GM18499 (cell line): ENCODE results near the gene PIAS1.
"Not testable (repeated sequence)": the region's sequence is repeated elsewhere in the genome, so short reads cannot be mapped to it uniquely, and the experiment has no call there.

Experiments used
- ATAC-seq: cut with Tn5 transposase; IDR thresholded peaks from one replicate; pipeline ENCODE4 v1.9.1; 2021; ENCODE audit warnings: moderate number of reproducible peaks; ENCODE audit not compliant: insufficient read depth, unreplicated experiment

The PIAS1 gene

DNA sequence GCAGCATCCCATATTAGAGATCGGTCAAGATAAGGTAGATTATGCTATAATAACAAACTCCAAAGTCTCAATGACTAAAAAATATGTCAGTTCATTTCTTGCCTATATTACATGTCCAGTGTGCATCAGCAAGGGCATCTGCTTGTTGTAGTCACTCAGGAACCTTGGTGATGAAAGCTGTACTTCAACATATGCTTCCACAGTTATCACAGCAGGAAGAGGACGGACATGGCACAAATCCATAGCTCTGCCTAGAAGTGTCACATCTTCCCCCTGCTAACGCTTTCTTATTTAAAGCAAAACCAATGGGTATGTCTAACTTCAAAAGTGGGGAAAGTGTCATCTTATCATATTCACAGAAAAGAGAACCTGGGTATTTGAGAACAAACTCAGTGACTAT is 20.0 kb upstream of the PIAS1 start:
- no peak for ATAC-seq

DNA sequence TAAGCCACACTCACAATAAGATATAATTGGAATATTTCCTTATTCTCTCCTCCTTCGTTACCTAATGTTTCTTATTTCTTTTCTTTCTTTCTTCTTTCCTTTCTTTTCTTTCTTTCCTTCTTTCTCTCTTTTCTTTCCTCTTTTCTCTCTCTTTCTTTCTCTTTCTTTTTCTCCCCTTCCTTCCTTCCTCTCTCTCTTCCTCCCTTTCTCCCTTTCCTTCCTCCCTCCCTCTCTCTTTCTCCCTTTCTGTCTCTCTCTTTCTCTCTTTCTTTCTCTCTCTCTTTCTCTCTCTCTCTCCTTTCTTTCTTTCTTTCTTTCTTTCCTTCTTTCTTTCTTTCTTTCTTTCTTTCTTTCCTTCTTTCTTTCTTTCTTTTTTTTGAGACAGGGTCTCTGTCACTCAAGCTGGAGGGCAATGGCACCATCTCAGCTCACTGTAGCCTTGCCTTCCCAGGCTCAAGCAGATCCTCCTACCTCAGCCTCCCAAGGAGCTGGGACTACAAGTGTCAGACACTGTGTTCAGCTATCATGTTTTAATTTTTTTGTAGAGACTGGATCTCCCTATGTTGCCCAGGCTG is 19.3 kb upstream of the PIAS1 start:
- no peak for ATAC-seq

DNA sequence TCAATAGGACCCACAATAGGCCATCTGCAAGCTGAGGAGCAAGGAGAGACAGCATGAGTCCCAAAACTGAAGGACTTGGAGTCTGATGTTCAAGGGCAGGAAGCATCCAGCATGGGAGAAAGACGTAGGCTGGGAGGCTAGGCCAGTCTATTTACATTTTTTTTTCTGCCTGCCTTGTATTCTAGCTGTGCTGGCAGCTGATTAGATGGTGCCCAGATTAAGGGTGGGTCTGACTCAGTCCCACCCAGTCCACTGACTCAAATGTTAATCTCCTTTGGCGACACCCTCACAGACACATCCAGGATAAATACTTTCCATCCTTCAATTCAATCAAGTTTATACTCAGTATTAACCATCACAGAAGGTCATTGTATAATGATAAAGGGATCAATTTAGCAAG is 15.9 kb upstream of the PIAS1 start:
- no peak for ATAC-seq

DNA sequence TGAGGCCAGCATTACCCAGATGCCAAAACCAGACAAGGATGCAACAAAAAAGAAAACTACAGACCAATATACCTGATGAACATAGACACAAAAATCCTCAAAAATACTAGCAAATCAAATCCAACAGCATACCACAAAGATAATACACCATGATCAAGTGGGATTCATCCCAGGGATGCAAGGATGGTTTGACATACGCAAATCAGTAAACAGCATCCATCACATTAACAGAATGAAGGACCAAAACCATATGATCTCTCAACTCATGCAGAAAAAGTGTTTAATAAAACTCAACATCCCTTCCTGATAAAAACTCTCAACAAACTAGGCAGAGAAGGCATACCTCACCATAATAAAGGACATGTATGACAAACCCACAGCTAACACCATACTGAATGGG is 14.0 kb upstream of the PIAS1 start:
- ATAC-seq = no peak

DNA sequence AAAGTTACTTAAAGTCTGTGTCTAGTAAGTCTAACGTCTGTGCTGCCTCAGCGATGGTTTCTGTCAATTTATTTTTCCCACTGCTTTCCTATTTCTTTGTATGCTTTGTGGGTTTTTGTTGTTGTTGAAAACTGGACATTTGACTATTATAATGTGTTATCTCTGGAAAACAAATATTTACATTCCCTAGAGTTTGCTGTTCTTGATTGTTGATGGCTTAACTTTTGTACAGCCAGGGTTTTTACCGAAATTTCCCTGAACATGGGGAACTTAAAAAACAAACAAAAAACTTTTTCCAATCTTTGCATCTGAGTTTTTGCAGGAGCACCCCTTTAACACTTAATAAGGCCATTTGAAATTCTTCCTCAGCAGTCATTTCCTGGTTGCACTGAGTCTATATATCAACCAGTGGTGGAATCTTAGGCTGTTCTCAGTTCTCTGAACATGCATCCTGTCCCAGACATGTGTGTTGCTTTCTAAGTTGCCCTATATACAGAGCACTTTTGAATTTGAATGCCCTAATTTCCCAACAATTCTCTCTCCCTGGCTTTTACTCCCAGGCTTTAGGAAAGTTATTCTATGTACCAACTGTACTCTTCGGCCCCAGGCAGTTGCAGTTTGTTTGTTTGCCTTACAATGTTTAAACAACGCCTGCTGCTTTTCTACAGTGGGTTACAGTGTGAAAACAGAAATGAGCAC is 11.8 kb upstream of the PIAS1 start:
- no peak for ATAC-seq

DNA sequence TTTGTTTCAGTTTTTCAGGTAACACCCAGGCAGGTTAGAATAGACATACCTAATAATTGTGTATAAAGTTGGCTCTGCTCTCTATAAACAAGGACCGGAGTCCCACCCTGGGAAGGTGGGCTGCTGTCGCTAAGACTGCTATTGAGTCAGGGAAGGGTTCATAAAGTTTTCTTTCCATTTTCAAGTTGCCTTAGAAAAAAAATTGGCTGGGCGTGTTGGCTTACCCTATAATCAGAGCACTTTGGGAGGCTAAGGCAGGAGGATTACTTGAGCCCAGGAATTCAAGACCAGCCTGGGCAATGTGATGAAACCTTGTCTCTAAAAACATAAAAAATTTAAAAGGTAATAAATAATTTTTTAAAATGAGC is 11.3 kb upstream of the PIAS1 start:
- ATAC-seq = no peak

DNA sequence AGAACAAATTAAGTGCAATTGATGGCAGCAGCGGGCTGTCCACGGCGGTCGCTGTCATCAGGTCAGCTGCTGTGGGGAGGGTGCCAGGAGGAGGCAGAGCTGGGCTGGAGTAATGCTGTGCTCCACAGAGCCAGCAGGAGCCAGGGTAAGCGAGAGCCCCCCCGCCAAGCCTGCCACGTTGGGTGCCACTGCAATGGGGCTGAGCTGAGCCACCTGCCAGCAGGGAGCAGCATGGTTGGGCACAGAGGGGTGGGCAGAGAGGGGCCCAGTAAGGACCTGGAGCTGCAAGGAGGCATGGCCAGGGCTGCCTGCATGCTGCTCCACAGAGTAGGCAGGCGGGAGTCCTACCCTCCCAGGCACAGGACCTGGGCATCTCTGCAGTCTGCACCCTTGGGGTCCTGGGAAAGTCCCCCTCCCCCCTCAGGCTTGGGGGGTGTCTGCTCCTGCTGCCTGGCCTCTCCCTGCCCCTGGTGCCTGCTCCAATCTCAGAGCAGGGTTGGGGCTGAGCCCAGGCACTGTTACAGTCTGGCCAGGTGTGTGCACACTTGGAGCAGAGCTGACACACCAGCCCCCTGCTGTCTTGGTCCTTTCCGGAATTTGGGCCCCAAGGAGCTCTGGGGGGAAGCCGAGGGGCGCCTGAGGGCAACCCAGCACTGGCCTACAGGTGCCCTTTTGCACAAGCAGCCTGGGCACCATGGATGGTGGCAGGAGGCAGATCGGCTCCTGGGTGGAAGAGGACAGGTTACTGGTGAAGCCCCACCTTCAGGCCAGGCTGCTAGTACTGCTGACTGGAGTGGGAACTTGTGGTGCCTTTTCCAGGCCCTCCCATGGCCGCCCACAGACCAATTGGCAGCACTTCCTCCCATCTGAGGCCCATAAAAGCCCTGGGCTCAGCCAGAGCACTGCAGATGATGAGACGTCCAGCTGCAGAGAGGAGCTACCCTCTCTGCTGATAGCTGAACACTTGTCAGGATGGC is 8.5 kb upstream of the PIAS1 start:
- ATAC-seq = no peak

DNA sequence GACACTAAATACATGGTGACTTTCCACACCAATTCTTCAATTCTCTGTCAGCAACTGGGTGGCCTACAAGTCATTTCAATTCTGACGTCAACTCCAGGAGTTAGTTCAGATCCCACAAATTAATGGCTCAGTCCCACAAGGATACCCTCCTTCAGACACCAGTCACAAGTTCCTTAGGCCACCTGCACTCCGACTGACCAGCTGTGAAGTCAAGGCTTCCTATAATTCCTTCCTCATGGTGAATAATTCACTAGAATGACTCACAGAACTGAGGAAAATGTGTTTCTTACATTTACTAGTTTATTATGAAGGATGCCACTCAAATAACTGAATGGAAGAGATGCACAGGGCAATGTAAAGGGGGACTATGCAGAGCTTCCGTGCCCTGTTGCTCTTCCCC is 6.3 kb upstream of the PIAS1 start:
- ATAC-seq = no peak

DNA sequence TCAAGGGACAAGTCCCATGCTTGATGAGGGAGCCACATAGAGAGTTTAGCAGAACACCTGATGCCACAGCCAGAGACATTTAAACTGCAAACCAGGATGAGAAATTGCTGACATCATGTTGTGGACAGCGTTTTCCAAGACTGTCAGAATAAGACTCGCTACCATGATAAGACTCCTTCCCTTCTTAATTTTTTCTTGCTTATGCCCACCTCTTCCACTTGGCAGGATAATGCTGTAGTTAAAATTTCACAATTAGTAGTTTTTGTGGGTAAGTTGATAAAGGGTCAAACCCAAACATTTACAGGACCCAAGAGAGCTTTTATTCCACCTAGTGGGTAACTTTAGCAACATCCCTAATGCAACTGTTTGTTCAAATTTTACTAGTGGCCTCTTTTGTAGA is 3.0 kb upstream of the PIAS1 start:
- ATAC-seq = no peak

DNA sequence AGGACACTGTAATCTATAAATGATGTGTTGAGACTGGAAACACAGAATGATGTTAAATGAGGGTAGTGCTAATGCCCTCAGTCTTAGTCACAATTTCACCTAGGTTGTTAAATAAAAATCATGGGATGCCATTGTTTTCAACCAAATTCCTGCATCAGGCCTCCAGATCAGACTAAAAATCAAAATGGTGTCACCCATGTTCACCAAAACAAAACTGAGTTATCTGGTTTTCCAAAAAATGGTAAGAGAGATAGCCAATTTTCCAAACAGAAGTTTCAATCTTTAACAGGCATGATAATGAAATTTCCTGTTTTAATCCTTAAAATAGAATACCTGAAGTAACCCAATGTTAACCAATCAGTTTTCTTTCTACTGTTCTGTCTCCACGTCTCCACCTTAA is 2.2 kb upstream of the PIAS1 start:
- ATAC-seq = no peak

DNA sequence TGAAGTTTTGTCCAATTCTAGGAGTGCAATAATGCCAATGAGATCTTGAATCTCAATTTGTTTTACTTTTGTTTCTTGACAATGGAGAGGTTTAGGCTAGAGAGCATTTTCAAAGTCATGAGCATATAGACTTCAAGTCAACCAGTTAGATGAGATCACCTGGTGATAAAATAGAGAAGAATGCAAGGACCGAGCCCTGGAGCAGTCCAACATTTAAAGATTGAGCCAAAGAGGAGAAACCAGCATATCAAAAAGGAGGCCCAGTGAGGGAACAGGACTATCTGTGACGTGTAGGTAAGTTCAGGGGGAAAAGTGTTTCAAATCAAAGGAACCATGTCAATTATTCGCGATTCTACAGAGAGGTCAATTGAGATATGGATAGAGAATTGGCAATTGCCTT is 1.7 kb upstream of the PIAS1 start:
- no peak for ATAC-seq

DNA sequence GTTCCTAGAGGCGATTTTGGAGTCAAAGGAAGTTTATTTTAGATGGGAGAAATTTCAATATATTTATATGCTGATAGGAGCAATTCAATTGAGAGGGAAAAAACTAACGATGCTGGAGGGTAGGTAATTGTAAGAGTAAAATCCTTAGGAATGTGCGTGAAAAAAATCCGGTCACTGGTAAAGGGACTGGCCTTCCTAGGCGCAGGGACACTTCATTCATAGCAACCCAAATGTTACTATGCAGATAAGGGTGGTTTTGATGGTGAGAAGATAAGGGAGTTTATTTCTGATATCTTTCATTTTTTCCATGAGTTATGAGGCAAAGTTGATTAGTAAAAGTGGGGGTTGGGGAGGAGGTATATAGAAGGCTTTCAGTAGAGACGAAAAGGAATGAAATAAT is 1.1 kb upstream of the PIAS1 start:
- no peak for ATAC-seq

DNA sequence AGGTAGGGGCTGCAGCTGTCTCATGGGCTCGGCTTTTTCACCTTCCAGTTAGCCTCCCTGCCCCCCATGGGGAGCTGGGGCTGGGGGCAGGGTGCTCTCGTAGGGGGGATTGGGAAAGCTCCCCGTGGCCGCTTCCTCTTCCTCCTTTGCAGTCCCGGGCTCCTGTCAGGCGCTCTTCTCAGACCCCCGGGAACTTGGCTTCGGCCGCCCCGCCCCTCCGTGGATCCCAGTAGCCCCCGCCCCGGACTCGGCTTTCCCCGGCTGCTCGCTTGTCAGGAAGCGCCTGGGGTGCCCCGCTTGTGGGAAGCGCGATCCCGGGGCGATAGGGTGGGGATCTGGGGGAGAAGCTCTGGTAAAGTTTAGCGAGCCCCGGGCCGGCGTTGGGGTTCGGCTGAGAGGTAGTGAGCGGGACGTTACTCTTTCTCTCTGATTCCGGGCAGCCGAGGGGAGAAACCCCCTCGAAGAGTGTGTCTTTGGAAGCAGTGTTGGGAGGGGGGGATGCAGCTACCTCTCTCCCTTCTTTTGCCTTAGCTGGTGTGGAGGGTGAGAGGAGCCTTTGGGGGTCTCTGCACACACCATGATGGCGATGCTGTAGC is 611 bp downstream of the PIAS1 start:
- ATAC-seq = no peak

DNA sequence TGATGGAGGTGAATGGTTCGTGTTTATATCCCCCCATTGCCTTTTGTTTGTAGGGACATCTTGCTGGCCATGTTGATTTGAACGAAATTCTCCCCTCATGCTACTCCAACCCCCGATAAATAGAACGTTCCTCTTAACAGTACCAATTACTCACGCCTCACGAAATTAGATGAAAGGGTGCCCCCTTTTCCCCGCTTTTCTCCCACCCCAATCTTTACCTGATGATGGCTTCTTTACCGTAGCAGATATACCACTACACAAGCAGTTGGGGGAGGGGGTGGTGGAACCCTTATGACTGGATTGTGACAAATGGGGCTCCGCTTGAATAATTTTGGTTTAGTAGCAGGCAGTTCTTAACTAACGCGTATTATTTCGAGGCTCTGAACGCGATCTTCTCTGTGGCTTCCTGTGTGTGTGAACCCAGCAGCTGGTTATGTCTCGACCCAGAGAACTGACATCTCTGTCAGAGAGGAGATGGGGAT is 1.1 kb downstream of the PIAS1 start:
- ATAC-seq = no peak

DNA sequence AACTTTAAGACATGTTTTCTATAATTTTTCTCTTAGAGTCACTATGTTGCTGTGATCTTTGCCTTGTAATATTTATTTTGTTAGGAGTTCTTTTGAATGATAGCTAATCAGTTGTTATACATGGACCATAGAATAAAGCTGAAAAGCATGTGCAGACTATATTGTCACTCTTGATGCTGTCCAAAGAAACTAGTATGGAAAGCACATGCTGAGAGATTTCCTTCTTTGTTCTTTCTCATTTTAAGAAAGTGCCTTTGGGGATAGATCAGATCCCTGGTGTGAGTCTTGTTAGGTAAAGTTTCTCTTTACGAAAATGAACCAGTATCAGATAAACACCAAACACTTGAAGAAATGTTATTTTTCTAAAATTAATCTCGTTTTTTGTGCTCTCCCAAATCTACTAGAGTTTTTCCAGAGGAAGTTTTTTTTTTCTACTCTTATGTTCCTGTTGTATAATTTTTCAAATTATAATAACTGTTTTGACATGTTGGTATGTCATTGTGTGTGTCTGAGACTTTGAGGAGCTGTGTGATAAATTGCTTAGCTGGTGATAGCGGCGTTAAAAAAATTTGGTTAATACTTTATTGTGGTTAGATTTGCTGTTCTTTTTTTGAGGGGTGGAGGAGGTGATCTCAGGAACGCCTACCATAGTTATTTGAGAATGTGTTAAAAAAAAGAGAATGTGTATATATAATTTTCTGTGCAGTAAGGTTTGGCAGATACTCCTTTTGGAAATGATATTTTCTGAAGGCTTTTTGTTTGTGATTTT is 2.2 kb downstream of the PIAS1 start:
- ATAC-seq = no peak

DNA sequence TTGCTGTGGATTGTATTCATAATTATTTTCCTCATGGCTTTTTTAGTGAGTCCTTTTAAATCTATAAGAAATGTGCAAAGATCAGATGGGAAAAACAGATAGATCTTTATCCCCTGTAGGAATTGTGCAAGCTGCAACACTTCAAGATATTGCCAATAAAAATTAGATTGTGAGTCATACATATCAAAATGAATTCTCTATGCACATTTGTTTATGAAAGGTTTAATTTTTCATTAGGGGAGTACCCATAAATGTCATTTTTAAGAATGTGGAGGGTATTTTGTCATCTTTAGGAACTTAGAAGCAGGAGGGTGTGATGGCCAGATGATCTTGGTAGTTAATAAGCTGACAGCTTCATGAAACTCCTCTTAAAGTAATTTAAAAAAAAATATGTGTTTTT is 2.9 kb downstream of the PIAS1 start:
- no peak for ATAC-seq

DNA sequence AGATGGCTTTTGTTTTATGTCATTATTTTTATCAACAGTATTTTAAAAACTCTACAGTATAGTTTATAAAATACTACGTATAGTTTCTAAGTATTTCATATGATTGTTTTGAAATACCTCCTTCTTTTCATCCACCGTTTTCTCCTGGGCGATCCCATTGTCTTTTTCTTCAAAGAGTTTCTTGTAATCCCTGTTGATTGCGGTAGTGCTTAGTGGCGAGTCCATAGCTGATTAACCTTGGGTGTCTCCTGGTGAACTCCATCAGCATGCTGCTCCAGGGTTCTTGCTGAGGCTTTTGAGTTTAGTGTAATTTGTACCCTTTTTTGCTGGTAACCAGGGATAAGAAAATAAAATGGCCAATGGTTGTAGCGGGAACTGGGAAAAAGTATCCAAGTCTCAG is 3.6 kb downstream of the PIAS1 start:
- no peak for ATAC-seq

DNA sequence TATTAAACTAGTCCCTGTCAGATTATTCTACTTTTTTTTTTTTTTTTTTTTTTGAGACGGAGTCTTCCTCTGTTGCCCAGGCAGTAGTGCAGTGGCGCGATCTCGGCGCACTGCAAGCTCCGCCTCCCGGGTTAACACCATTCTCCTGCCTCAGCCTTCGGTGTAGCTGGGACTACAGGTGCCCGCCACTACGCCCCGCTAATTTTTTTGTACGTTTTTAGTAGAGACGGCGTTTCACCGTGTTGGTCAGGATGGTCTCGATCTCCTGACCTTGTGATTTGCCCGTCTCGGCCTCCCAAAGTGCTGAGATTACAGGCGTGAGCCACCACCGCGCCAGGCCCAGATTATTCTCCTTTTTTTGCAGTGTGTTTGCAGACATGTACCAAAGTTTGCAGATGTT is 4.9 kb downstream of the PIAS1 start:
- not testable (repeated sequence) for ATAC-seq

DNA sequence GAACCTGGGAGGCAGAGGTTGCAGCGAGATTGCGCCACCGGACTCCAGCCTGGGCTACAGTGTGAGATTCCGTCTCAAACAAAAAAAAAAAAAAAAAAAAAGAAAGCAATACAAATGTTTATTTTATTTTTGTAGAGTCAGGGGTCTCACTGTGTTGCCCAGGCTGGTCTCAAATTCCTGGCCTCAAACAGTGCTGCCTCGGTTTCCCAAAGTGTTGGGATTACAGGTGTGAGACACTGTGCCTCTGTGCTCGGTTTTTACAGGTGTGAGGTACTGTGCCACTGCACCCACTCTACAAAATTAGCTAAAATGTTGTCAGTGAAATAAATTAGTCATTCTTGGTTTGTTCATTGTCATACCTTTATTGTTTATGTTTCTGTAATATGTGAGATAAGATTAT is 5.5 kb downstream of the PIAS1 start:
- ATAC-seq = no peak

DNA sequence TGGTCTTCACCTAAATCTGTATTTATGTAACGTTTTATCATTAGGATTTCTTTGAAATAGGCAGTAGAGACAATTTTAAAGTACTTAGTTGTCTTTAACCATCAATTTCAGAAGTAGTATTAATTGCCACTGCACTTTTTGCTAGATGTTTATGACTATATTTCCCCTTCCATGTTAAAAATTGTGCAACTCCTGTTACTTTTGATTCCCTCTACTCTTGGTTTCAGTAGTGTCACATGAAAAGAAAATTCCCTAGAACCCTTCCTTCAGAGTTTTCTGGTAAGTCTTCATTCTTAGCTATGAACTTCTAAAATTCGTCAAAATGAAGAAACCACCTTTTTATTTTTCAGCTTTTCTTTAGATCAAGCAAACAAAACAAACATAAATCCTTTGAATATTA is 7.1 kb downstream of the PIAS1 start:
- no peak for ATAC-seq
